HUDEP-2 (cell line): ENCODE data around the gene PAX6.
A peak's percentile ranks its signal among the peaks of the same experiment; 100 is the strongest.

Experiments used
- DNase-seq, 76 experiments: peaks; one replicate each; lab custom pipeline; 2025; ENCODE audit not compliant: unreplicated experiment in 76 of 76; lab: John Stamatoyannopoulos, UW

Gene PAX6

GRCh38 chr11:31809857-31810778 is 1.0 kb downstream of the PAX6 start:
- DNase-seq = peak in 1 of 76 experiments; percentile 17

GRCh38 chr11:31809541-31809856 is 1.6 kb downstream of the PAX6 start:
- no peak for DNase-seq

- DNase-seq = no peak
Measured at GRCh38 chr11:31808721-31809540, 2.2 kb downstream of the PAX6 start.

- no peak for DNase-seq
Measured at GRCh38 chr11:31807799-31808667, 3.1 kb downstream of the PAX6 start.

- no peak for DNase-seq
Measured at GRCh38 chr11:31806928-31807798, 4.0 kb downstream of the PAX6 start.

- DNase-seq = no peak
Measured at GRCh38 chr11:31806186-31806927, 4.8 kb downstream of the PAX6 start.

GRCh38 chr11:31805629-31806185 is 5.4 kb downstream of the PAX6 start:
- no peak for DNase-seq

- no peak for DNase-seq
Measured at GRCh38 chr11:31805037-31805628, 6.0 kb downstream of the PAX6 start.

GRCh38 chr11:31804312-31805036 is 6.6 kb downstream of the PAX6 start:
- DNase-seq = no peak

GRCh38 chr11:31803813-31804311 is 7.3 kb downstream of the PAX6 start:
- no peak for DNase-seq

- DNase-seq = no peak
Measured at GRCh38 chr11:31802990-31803812, 7.9 kb downstream of the PAX6 start.

GRCh38 chr11:31802609-31802989 is 8.5 kb downstream of the PAX6 start:
- no peak for DNase-seq

GRCh38 chr11:31802000-31802551 is 9.0 kb downstream of the PAX6 start:
- no peak for DNase-seq

- no peak for DNase-seq
Measured at GRCh38 chr11:31801298-31801702, 9.8 kb downstream of the PAX6 start.

GRCh38 chr11:31800398-31801265 is 10.5 kb downstream of the PAX6 start:
- no peak for DNase-seq
